Panc1 (cell line): ENCODE data around the gene CTNNA1.

ENCODE experiments used
- POLR2AphosphoS5 ChIP-seq: IDR thresholded peaks from 2 replicates; pipeline ENCODE4 v1.6.1; 2012; ENCODE audit warnings: mild to moderate bottlenecking, low read depth, low read length, moderate library complexity
- REST ChIP-seq, 2 experiments: IDR thresholded peaks; 2 replicates each; pipeline ENCODE4 v1.6.1; 2011 to 2012; ENCODE audit warnings: low read depth in 2 of 2, control low read depth in 1 of 2, low read length in 1 of 2, mild to moderate bottlenecking in 1 of 2, moderate library complexity in 1 of 2; ENCODE audit not compliant: insufficient read depth in 1 of 2
- TCF7L2 ChIP-seq: IDR thresholded peaks from 2 replicates; pipeline ENCODE4 v1.6.1; 2011; ENCODE audit warnings: mild to moderate bottlenecking, low read depth, low read length, inconsistent platforms
- TF ChIP-seq, protein P1 (sequence below): fragments of 450-650 bp; IDR thresholded peaks from 2 replicates; pipeline ENCODE4 v1.5.1; 2017; ENCODE audit warnings: mild to moderate bottlenecking

GRCh38 chr5:138713247-138713646, 40.0 kb upstream of the CTNNA1 start:
- TF ChIP-seq, protein P1, sequence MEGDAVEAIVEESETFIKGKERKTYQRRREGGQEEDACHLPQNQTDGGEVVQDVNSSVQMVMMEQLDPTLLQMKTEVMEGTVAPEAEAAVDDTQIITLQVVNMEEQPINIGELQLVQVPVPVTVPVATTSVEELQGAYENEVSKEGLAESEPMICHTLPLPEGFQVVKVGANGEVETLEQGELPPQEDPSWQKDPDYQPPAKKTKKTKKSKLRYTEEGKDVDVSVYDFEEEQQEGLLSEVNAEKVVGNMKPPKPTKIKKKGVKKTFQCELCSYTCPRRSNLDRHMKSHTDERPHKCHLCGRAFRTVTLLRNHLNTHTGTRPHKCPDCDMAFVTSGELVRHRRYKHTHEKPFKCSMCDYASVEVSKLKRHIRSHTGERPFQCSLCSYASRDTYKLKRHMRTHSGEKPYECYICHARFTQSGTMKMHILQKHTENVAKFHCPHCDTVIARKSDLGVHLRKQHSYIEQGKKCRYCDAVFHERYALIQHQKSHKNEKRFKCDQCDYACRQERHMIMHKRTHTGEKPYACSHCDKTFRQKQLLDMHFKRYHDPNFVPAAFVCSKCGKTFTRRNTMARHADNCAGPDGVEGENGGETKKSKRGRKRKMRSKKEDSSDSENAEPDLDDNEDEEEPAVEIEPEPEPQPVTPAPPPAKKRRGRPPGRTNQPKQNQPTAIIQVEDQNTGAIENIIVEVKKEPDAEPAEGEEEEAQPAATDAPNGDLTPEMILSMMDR, result no peak
- no peak for TF ChIP-seq REST (IDR thresholded peaks at IDR 0.05; ENCODE audit: insufficient read depth in 1 of 2, low read depth in 2 of 2, low read length in 1 of 2)
- TF ChIP-seq TCF7L2, result no peak
- no peak for TF ChIP-seq POLR2AphosphoS5
